GM18511 (cell line): ENCODE measurements around the gene KIAA1671.

Experiments
- ATAC-seq: cut with Tn5 transposase; IDR thresholded peaks from one replicate; pipeline ENCODE4 v1.9.1; 2021; ENCODE audit warnings: mild to moderate bottlenecking, moderate library complexity; ENCODE audit not compliant: unreplicated experiment

Gene KIAA1671

GRCh38 chr22:25109878-25110595 is 157.5 kb downstream of the KIAA1671 start:
- ATAC-seq, result no peak

- ATAC-seq, result no peak
Observed at GRCh38 chr22:25110596-25110845, 158.0 kb downstream of the KIAA1671 start.

- ATAC-seq, result peak; percentile 54
Observed at GRCh38 chr22:25110846-25111578, 158.5 kb downstream of the KIAA1671 start.

GRCh38 chr22:25111579-25112517 is 159.3 kb downstream of the KIAA1671 start:
- peak; percentile 16 for ATAC-seq

- ATAC-seq, result no peak
Observed at GRCh38 chr22:25112538-25113253, 160.2 kb downstream of the KIAA1671 start.

GRCh38 chr22:25113316-25113721 is 160.8 kb downstream of the KIAA1671 start:
- no peak for ATAC-seq

- no peak for ATAC-seq
Observed at GRCh38 chr22:25114369-25115362, 162.2 kb downstream of the KIAA1671 start.

- ATAC-seq, result no peak
Observed at GRCh38 chr22:25119609-25120008, 167.1 kb downstream of the KIAA1671 start.

GRCh38 chr22:25120093-25120561 is 167.6 kb downstream of the KIAA1671 start:
- no peak for ATAC-seq

- ATAC-seq, result no peak
Observed at GRCh38 chr22:25120761-25121212, 168.3 kb downstream of the KIAA1671 start.

- no peak for ATAC-seq
Observed at GRCh38 chr22:25122136-25122764, 169.7 kb downstream of the KIAA1671 start.

GRCh38 chr22:25123677-25124076 is 171.2 kb downstream of the KIAA1671 start:
- no peak for ATAC-seq

GRCh38 chr22:25125693-25126357 is 173.3 kb downstream of the KIAA1671 start:
- no peak for ATAC-seq

- no peak for ATAC-seq
Observed at GRCh38 chr22:25126510-25126909, 174.0 kb downstream of the KIAA1671 start.

- ATAC-seq, result no peak
Observed at GRCh38 chr22:25127318-25127717, 174.8 kb downstream of the KIAA1671 start.

- ATAC-seq, result no peak
Observed at GRCh38 chr22:25130462-25130861, 177.9 kb downstream of the KIAA1671 start.

- no peak for ATAC-seq
Observed at GRCh38 chr22:25131198-25131887, 178.8 kb downstream of the KIAA1671 start.

GRCh38 chr22:25134028-25134427 is 181.5 kb downstream of the KIAA1671 start:
- no peak for ATAC-seq
